Measurements from ENCODE around the gene JMJD7.

DNA sequence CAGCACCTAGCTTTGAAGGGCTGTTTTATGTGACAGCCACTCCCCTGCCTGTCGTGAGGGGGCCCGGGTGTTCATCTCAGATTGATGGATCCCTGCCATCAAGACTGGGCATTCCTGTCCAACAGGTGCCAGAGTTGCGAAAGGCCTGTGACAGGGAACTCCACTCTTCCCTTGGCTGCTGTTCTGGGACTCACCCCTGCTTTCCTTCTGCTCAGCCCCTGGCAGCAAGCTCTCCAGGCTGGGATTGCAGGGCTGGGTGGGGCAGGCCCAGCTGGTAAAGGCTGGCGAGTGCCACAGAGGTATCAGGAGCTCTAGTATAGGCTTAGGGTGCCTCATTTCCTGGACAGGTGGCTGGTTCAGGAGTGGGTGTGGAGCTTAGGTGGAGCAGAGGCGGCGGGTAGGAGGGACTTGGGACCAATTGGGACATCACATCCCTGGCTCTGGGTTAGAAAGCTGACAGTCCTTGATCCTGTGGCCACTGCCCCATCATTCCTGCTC lies 10.6 kb downstream of the JMJD7 start, which contains the start of gene PLA2G4B:
- TF ChIP-seq, protein P1, sequence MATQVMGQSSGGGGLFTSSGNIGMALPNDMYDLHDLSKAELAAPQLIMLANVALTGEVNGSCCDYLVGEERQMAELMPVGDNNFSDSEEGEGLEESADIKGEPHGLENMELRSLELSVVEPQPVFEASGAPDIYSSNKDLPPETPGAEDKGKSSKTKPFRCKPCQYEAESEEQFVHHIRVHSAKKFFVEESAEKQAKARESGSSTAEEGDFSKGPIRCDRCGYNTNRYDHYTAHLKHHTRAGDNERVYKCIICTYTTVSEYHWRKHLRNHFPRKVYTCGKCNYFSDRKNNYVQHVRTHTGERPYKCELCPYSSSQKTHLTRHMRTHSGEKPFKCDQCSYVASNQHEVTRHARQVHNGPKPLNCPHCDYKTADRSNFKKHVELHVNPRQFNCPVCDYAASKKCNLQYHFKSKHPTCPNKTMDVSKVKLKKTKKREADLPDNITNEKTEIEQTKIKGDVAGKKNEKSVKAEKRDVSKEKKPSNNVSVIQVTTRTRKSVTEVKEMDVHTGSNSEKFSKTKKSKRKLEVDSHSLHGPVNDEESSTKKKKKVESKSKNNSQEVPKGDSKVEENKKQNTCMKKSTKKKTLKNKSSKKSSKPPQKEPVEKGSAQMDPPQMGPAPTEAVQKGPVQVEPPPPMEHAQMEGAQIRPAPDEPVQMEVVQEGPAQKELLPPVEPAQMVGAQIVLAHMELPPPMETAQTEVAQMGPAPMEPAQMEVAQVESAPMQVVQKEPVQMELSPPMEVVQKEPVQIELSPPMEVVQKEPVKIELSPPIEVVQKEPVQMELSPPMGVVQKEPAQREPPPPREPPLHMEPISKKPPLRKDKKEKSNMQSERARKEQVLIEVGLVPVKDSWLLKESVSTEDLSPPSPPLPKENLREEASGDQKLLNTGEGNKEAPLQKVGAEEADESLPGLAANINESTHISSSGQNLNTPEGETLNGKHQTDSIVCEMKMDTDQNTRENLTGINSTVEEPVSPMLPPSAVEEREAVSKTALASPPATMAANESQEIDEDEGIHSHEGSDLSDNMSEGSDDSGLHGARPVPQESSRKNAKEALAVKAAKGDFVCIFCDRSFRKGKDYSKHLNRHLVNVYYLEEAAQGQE (IDR thresholded peaks at IDR 0.05; ENCODE audit: insufficient read depth in 1 of 2, low read depth in 2 of 2, low read length in 1 of 2), result no peak
- TF ChIP-seq, protein P2, sequence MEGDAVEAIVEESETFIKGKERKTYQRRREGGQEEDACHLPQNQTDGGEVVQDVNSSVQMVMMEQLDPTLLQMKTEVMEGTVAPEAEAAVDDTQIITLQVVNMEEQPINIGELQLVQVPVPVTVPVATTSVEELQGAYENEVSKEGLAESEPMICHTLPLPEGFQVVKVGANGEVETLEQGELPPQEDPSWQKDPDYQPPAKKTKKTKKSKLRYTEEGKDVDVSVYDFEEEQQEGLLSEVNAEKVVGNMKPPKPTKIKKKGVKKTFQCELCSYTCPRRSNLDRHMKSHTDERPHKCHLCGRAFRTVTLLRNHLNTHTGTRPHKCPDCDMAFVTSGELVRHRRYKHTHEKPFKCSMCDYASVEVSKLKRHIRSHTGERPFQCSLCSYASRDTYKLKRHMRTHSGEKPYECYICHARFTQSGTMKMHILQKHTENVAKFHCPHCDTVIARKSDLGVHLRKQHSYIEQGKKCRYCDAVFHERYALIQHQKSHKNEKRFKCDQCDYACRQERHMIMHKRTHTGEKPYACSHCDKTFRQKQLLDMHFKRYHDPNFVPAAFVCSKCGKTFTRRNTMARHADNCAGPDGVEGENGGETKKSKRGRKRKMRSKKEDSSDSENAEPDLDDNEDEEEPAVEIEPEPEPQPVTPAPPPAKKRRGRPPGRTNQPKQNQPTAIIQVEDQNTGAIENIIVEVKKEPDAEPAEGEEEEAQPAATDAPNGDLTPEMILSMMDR (IDR thresholded peaks at IDR 0.05), result no peak
- TF ChIP-seq POLR2AphosphoS5 (IDR thresholded peaks at IDR 0.05; ENCODE audit: low read depth, low read length), result no peak
- no peak for TF ChIP-seq TCF7L2 (IDR thresholded peaks at IDR 0.05; ENCODE audit: low read depth, low read length)
- TF ChIP-seq SIN3A (IDR thresholded peaks at IDR 0.05; ENCODE audit: borderline replicate concordance, insufficient read depth, low read depth, low read length), result no peak
